Astrocyte of the spinal cord (primary cell): ENCODE data around the gene GNAT2.

Experiments
- DNase-seq: peaks from one replicate; pipeline ENCODE4 v3.0.0; 2011; ENCODE audit warnings: low read depth, low spot score
- H3K4me3 ChIP-seq: 2 replicates; pipeline ENCODE4 v1.5.1; 2011; ENCODE audit warnings: low read depth, mild to moderate bottlenecking, low read length, moderate library complexity
- in situ Hi-C: cut with HindIII; loops from 2 replicates; pipeline ENCODE4 v1.10.0; 2017; ENCODE audit warnings: low sequenced_read_pairs
- TF ChIP-seq, protein P1 (sequence below): IDR thresholded peaks from 2 replicates; pipeline ENCODE4 v1.5.1; 2012; ENCODE audit warnings: low read depth, mild to moderate bottlenecking, low read length, inconsistent platforms

The GNAT2 gene

DNA sequence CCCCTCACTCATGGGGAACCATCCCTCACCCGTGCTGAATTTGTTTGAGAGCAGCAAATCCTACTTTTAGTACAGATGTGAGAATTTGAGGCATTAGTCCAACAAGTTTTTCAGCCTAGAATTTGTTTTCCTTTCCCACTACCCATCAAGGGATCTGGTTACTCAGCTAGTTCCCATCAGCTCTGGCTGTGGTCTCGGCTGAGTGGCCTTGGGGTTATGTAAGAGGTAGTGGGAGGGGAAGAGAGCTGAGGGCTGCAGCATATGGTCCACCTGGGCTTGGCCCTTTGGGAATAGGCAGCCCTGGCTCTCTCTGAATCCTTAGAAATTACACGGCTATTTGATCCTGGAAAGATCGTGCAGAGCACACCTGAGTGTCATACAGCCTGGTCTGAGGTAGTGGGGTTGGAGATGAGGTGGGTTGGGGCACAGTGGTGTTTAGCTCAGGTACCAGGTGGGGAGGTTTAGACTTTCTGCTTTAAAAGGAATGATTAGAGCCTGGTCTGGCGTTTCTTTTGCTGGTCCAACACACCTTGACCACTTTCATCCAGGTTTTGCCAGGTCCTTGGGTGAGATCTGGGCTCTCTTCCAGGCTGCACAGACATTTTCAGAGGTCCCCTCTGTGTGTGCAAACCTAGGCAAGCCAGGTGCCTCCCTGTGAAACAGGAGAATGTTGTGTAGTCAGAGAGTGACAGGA lies 40.7 kb upstream of the GNAT2 start:
- TF ChIP-seq, protein P1, sequence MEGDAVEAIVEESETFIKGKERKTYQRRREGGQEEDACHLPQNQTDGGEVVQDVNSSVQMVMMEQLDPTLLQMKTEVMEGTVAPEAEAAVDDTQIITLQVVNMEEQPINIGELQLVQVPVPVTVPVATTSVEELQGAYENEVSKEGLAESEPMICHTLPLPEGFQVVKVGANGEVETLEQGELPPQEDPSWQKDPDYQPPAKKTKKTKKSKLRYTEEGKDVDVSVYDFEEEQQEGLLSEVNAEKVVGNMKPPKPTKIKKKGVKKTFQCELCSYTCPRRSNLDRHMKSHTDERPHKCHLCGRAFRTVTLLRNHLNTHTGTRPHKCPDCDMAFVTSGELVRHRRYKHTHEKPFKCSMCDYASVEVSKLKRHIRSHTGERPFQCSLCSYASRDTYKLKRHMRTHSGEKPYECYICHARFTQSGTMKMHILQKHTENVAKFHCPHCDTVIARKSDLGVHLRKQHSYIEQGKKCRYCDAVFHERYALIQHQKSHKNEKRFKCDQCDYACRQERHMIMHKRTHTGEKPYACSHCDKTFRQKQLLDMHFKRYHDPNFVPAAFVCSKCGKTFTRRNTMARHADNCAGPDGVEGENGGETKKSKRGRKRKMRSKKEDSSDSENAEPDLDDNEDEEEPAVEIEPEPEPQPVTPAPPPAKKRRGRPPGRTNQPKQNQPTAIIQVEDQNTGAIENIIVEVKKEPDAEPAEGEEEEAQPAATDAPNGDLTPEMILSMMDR: no peak
- no peak overlapping the region for H3K4me3 ChIP-seq
- no peak for DNase-seq
- in situ Hi-C loops: no loop called here

DNA sequence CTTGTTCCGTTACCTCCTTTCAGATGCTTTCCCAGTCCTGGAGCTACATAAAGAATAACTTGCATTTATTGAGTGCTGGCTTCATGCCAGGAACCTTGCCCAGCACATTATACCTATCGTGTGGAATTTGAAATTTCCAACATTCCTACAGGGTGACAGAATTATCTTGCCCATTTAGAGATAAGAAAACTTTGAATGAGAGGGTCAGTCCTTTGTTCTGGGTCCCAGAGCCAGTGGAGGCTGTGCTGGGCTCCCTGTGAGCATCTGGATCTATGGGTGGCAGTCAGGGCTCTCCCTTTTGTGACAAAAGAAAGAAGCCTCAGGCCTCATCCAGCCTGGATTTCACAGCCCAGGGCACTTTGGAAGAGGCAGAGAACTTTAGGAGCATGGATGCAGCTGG lies 39.7 kb upstream of the GNAT2 start:
- no peak overlapping the region for H3K4me3 ChIP-seq
- DNase-seq: no peak
- in situ Hi-C loops: no loop called here
- TF ChIP-seq, protein P1: no peak

DNA sequence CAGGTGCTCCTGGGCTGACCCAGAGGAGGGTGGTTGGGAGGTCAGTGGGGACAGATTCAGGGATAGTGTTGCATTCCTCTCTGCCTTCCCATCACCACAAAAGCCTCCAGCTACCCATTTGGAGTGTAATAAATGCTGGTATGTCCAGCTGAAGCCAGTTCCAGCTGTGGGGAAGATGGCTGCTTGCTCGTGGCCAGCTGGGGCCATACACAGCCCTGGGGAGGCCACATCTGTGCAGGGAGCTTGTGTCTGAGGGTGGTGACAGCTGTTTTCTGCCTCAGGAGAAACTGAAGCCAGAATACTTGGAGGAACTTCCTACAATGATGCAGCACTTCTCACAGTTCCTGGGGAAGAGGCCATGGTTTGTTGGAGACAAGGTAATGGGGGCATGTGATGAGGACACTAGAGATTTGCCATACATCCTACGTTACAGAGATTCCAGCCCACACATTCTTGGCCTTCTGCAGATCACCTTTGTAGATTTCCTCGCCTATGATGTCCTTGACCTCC lies 39.2 kb upstream of the GNAT2 start:
- TF ChIP-seq, protein P1: no peak

DNA sequence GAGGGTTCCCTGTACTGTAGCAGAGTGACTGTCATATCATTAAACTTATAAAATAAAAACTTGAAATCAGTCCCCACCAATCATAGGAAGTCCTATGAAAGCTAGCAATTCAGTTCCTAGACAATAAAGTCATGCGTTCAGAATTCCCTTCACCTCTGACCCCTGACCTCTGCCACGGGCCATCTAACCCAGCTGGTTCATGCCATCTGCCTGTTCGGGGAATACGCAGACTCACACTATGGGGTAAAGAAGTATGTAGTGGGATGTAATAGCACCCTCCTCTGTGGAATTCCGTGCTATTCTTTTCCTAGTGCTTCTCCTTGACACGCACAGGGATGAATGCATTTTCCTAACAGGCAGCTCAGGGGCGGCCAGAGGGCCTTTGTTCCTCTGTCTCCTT lies 38.6 kb upstream of the GNAT2 start:
- DNase-seq: no peak
- in situ Hi-C loops: no loop called here
- H3K4me3 ChIP-seq: no peak overlapping the region
- TF ChIP-seq, protein P1: no peak

More for the DNA sequence above, 39.2 kb upstream of the GNAT2 start:
- in situ Hi-C loops: no loop called here
- no peak overlapping the region for H3K4me3 ChIP-seq
- DNase-seq: no peak

DNA sequence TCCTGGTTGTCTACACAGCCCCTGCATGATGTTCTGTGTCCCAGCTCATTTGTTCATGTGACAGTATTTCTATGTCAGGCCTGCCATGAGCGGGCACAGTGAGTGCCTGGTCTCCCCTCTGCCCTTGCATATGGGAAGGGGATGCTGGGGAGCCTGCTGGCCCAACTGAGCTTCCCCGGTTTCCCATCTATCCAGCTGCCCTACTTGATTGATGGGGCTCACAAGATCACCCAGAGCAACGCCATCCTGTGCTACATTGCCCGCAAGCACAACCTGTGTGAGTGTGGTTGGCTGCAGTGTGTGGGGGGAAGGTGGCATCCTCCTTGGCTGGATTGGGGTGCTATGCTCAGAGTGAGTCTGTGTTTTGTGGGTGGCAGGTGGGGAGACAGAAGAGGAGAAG lies 38.0 kb upstream of the GNAT2 start:
- TF ChIP-seq, protein P1: no peak
- in situ Hi-C loops: no loop called here
- DNase-seq: no peak

DNA sequence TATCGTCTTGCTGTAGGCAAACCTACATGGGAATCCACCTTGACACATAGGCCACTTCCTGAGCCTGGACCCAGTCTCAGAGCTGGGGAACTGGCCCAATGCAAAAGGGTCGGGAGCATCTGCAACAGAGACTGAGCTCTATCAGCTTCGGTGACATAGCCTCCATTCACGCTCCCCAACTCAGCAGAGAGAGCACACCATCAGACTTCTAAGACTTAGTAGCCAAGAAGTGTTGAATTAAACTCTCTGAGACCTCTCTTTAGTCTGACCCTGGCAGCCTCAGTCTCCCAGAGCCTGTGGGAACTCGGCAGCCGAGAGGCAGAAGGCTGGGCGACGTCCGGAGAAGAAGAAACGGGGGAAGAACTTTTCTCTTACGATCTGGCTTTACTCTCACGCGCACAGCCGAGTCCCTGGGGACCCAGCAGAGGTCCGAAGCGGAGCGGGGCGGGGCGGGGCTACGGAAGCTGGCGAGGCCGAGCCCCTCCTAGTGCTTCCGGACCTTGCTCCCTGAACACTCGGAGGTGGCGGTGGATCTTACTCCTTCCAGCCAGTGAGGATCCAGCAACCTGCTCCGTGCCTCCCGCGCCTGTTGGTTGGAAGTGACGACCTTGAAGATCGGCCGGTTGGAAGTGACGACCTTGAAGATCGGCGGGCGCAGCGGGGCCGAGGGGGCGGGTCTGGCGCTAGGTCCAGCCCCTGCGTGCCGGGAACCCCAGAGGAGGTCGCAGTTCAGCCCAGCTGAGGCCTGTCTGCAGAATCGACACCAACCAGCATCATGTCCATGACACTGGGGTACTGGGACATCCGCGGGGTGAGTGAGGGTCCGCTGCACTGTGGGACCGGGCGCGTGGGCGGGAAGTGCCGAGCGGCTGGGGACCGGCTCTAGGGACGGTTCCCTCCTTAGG lies 36.5 kb upstream of the GNAT2 start, which contains the start of gene GSTM4:
Gene GSTM4 (plus strand): TSS at position 485 of the 905 bp plus-strand sequence. CDS start 291 bp downstream, at position 776.
- in situ Hi-C loops: no loop called here
- H3K4me3 ChIP-seq: peak within 1 kb of the TSS; percentile 74
- TF ChIP-seq, protein P1: peak; percentile 17
- DNase-seq: peak; percentile 69

More for the DNA sequence above, 38.0 kb upstream of the GNAT2 start:
- no peak overlapping the region for H3K4me3 ChIP-seq
